Smooth muscle cell (in vitro differentiated cells): Measurements from ENCODE around the gene PLEKHM3. TPM values are rescaled to one million over a fixed set of nuclear protein-coding genes. Genes with fewer than 3 reads are reported as not detected.

Experiments
- DNase-seq: peaks from one replicate; lab custom pipeline; 2025; ENCODE audit not compliant: unreplicated experiment; lab: John Stamatoyannopoulos, UW
- H2AFZ ChIP-seq: fragments of 200-600 bp; sonication (generic); 2 replicates; pipeline ENCODE4 v1.6.0; 2016; ENCODE audit warnings: antibody characterized with exemption, low read depth, mild to moderate bottlenecking
- H3F3A ChIP-seq: fragments of 200-600 bp; sonication (generic); 2 replicates; pipeline ENCODE4 v1.6.0; 2017; ENCODE audit warnings: antibody characterized with exemption, low read depth
- H3K27ac ChIP-seq: fragments of 200-600 bp; sonication (generic); 2 replicates; pipeline ENCODE4 v1.5.1; 2016; ENCODE audit warnings: low read depth, mild to moderate bottlenecking
- H3K27me3 ChIP-seq: fragments of 200-600 bp; sonication (generic); 2 replicates; pipeline ENCODE4 v1.6.1; 2016; ENCODE audit warnings: low read depth, mild to moderate bottlenecking
- H3K36me3 ChIP-seq: fragments of 200-600 bp; sonication (generic); 2 replicates; pipeline ENCODE4 v1.5.1; 2016; ENCODE audit warnings: low read depth
- H3K4me1 ChIP-seq: fragments of 200-600 bp; sonication (generic); 2 replicates; pipeline ENCODE4 v1.5.1; 2016; ENCODE audit warnings: low read depth
- H3K4me2 ChIP-seq: fragments of 200-600 bp; sonication (generic); 2 replicates; pipeline ENCODE4 v1.6.0; 2016; ENCODE audit warnings: mild to moderate bottlenecking
- H3K4me3 ChIP-seq: fragments of 200-600 bp; sonication (generic); 2 replicates; pipeline ENCODE4 v1.5.1; 2016; ENCODE audit warnings: mild to moderate bottlenecking
- H3K79me2 ChIP-seq: fragments of 200-600 bp; sonication (generic); 2 replicates; pipeline ENCODE4 v1.6.0; 2016; ENCODE audit warnings: low read depth, mild to moderate bottlenecking
- H3K9ac ChIP-seq: fragments of 200-600 bp; sonication (generic); 2 replicates; pipeline ENCODE4 v1.6.0; 2016; ENCODE audit warnings: low read depth
- H3K9me3 ChIP-seq: fragments of 200-600 bp; sonication (generic); replicated peaks from 2 replicates; pipeline ENCODE4 v1.5.1; 2016; ENCODE audit warnings: low read depth
- H4K20me1 ChIP-seq: fragments of 200-600 bp; sonication (generic); 2 replicates; pipeline ENCODE4 v1.6.0; 2016; ENCODE audit warnings: low read depth
- WGBS: methylation state at CpG from one replicate; pipeline ENCODE4 v1.1.7; 2016; ENCODE audit warnings: low lambda C conversion rate; 5-methylcytosine and 5-hydroxymethylcytosine counted together
- polyA plus RNA-seq: library from polyadenylated mRNA; unstranded; fragments of >200 nt; fragmentation: Nextera tagmentation; extraction: Ambion mirVana; gene quantifications from 2 replicates; pipeline ENCODE4 v1.2.1, GENCODE V29; 2016
- total RNA-seq: library from RNA; depleted of rRNA; stranded (reverse); fragments of >200 nt; gene quantifications from 2 replicates; pipeline ENCODE4 v1.2.3, GENCODE V29; 2014
- TF ChIP-seq, protein P1 (sequence below): fragments of 200-600 bp; sonication (generic); IDR thresholded peaks from 2 replicates; pipeline ENCODE4 v1.5.1; 2017; ENCODE audit warnings: borderline replicate concordance, mild to moderate bottlenecking, antibody characterized with exemption; ENCODE audit not compliant: insufficient read depth, poor library complexity, severe bottlenecking

PLEKHM3 gene
- total and polyA plus RNA-seq, 2 experiments from 2014 or later = 3.8 to 10.3 TPM

DNA sequence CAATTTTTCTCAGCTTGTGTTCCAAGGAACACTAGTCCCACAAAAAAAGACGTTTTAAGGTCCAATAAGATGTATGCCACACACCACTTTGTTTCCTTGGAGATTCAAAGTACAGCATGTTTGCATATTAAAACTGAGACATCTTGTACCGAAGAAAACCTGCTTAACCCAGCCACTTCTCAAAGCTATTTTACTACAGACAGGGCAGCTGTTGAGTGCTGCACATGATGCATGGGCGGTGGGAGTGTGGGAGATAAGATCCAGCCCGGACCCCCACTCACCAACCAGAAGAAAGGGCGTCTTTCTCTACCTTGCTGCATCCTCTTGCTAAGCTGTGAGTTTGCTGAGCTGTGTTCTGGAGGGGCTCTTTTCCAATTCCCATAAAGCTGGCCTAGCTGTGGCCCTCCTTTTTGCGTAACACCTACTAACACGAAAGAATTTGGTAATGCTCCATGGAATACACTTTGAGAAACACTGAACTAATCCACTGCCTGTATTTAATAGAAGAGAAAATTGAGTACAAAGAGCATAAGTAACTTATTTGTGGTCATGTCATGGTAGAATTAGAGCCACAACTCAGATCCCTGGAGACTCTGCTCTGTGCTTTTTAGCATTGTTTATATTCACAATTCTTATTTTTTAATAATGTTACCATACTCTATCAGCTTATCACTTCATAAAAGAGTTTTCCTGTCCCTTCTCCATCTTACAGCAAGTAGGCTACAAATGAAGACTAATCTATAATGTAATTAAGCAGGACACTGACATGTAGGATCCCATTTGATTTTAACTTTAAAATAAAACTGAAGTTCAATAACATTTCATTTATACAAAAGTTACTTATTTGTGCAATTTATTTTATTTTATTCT, 90.0 kb downstream of the PLEKHM3 start:
- 89% methylated on average over 7 of the region's 7 CpGs for WGBS
- TF ChIP-seq, protein P1, sequence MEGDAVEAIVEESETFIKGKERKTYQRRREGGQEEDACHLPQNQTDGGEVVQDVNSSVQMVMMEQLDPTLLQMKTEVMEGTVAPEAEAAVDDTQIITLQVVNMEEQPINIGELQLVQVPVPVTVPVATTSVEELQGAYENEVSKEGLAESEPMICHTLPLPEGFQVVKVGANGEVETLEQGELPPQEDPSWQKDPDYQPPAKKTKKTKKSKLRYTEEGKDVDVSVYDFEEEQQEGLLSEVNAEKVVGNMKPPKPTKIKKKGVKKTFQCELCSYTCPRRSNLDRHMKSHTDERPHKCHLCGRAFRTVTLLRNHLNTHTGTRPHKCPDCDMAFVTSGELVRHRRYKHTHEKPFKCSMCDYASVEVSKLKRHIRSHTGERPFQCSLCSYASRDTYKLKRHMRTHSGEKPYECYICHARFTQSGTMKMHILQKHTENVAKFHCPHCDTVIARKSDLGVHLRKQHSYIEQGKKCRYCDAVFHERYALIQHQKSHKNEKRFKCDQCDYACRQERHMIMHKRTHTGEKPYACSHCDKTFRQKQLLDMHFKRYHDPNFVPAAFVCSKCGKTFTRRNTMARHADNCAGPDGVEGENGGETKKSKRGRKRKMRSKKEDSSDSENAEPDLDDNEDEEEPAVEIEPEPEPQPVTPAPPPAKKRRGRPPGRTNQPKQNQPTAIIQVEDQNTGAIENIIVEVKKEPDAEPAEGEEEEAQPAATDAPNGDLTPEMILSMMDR = no peak
- no peaks in the 10 kb centered on the region for H3K36me3 ChIP-seq
- H3F3A ChIP-seq = no peaks in the 10 kb centered on the region
- H3K4me2 ChIP-seq = no peak overlapping the region
- peaks cover 23% of the 10 kb centered on the region for H3K4me1 ChIP-seq
- H3K27ac ChIP-seq = no peak overlapping the region
- no peak for DNase-seq
- no peak overlapping the region for H3K9ac ChIP-seq
- no peaks in the 10 kb centered on the region for H3K9me3 ChIP-seq
- H3K79me2 ChIP-seq = no peaks in the 10 kb centered on the region
- no peak overlapping the region for H3K4me3 ChIP-seq
- peaks cover 8% of the 10 kb centered on the region for H4K20me1 ChIP-seq
- no peak overlapping the region for H2AFZ ChIP-seq
- no peaks in the 10 kb centered on the region for H3K27me3 ChIP-seq

DNA sequence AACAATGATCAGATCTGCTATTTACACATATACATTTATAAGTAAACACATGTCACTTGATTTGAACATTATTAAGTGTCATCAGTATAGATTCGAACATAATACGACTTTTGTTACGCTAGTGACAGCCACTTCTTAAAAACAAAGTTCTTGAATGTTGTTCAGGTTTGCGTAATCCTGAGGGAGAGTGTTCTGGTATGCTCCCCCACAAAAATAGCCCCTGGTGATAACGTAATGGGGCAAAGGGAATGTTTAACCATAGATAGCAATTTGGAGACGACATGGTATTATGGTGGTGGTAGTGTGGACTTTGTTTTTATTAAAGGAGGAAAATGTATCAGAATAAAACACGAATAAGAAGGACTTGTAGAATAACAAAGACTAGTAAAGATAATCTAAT, 90.6 kb downstream of the PLEKHM3 start:
- Histone ChIP-seq H3K9ac (no peak overlapping the region), H2AFZ (no peak overlapping the region), H3K4me1 (peaks cover 23% of the 10 kb centered on the region), H3K79me2 (no peaks in the 10 kb centered on the region), H4K20me1 (peaks cover 2% of the 10 kb centered on the region), H3K9me3 (no peaks in the 10 kb centered on the region), H3K4me2 (no peak overlapping the region), H3K4me3 (no peak overlapping the region), H3F3A (no peaks in the 10 kb centered on the region), H3K36me3 (no peaks in the 10 kb centered on the region), H3K27ac (no peak overlapping the region), H3K27me3 (no peaks in the 10 kb centered on the region)
- 85% methylated on average over 7 of the region's 7 CpGs for WGBS
- TF ChIP-seq, protein P1 = no peak
- no peak for DNase-seq

DNA sequence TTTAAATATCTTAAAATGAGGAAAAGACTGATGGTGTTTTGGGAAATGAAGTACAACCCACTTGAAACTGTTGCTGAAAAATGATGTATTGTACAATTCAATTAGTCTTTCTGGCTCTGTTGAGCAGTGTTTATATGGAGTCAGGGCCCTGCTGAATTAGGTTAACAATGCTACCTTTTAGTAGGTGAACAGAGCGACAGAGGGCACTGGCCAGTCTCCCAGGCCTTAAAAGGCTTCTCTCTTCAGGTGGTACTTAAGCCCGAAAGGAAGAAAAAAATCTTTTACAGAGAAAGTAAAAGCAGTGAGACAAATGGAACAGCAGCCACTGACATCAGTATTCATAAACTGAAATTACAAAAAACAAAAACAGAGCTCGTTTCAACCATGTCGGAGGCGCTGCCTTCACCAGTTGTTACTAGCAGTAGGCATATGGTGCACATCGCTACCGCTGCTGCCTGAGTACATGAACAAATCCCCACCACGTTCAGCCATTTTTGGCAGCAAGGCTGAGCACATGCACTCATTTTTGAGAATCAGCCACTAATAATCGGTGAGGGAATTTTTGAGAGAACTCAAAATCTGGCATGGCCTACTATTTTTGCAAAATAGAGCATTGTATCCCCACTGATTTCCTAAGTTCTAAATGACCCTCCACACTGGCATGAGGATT, 91.8 kb downstream of the PLEKHM3 start:
- peaks cover 23% of the 10 kb centered on the region for H3K4me1 ChIP-seq
- H3K9me3 ChIP-seq = no peaks in the 10 kb centered on the region
- no peaks in the 10 kb centered on the region for H3K27me3 ChIP-seq
- no peak overlapping the region for H3K4me3 ChIP-seq
- WGBS = 90% methylated on average over 9 of the region's 9 CpGs
- no peaks in the 10 kb centered on the region for H4K20me1 ChIP-seq
- H3K9ac ChIP-seq = no peak overlapping the region
- DNase-seq = no peak
- H3K27ac ChIP-seq = no peak overlapping the region
- H3K36me3 ChIP-seq = no peaks in the 10 kb centered on the region
- no peaks in the 10 kb centered on the region for H3K79me2 ChIP-seq
- no peak overlapping the region for H2AFZ ChIP-seq
- H3F3A ChIP-seq = no peaks in the 10 kb centered on the region
- H3K4me2 ChIP-seq = no peak overlapping the region
- TF ChIP-seq, protein P1 = no peak
